Pancreas (tissue), 10 donors: ENCODE measurements around the gene ZNF462. TPM values are rescaled to one million over a fixed set of nuclear protein-coding genes. Genes with fewer than 3 reads are reported as not detected.
"Not testable (repeated sequence)": the region's sequence is repeated elsewhere in the genome, so short reads cannot be mapped to it uniquely, and the experiment has no call there.

ENCODE experiments used
- ATAC-seq, 4 donors: fragments of 200-7000 bp; cut with Tn5 transposase; one replicate each; pipeline versions ENCODE4 v1.8.0 to v1.9.1; 2020; ENCODE audit warnings: mild to moderate bottlenecking in 4 of 4, moderate library complexity in 4 of 4
- DNase-seq, 6 donors: peaks; one replicate each; pipeline ENCODE4 v3.0.0-alpha.2; 2020
- FAIRE-seq: peaks from 2 replicates; lab custom pipeline; 2012; peaks lifted over from hg19 to GRCh38; lab: Jason Lieb, UNC
- H3K27ac ChIP-seq, 4 donors: fragments of 200-600 bp; sonication (generic); 1 replicate in 3 of 4; 2 replicates in 1 of 4; pipeline versions ENCODE4 v1.5.0 to v1.8.0; 2020
- H3K27me3 ChIP-seq, 4 donors: fragments of 200-600 bp; one replicate each; pipeline ENCODE4 v1.8.0; 2021
- H3K36me3 ChIP-seq, 3 donors: fragments of 200-600 bp; sonication (generic) in 1 of 3; one replicate each; pipeline versions ENCODE4 v1.5.0 to v1.8.0; 2020 to 2021
- H3K4me1 ChIP-seq, 3 donors: fragments of 200-600 bp; one replicate each; pipeline ENCODE4 v1.8.0; 2021
- H3K4me3 ChIP-seq, 4 donors: fragments of 200-600 bp; sonication (generic) in 2 of 4; one replicate each; pipeline versions ENCODE4 v1.5.0 to v1.8.0; 2020 to 2021
- H3K9me3 ChIP-seq, 4 donors: fragments of 200-600 bp; one replicate each; pipeline ENCODE4 v1.8.0; 2021
- CTCF ChIP-seq, 4 donors: fragments of 200-600 bp; sonication (generic) in 3 of 4; IDR thresholded peaks; one replicate each; pipeline versions ENCODE4 v1.5.0 to v1.8.0; 2021; ENCODE audit warnings: antibody characterized with exemption in 4 of 4
- WGBS, 2 donors: extraction: QIAGEN DNeasy Blood & Tissue Kit; methylation state at CpG; one replicate each; pipeline ENCODE4 v1.1.7; 2013; 5-methylcytosine and 5-hydroxymethylcytosine counted together
- intact Hi-C, 3 donors: fragments of 100-400 bp; cut with DNase I; formaldehyde crosslinking; loops; one replicate each; pipeline versions ENCODE4 v1.11.1 to v1.14.2; 2022
- polyA plus RNA-seq, 2 donors: library from polyadenylated mRNA; stranded (reverse); fragments of 200-250 nt; gene quantifications; one replicate each; pipeline ENCODE4 v1.2.3, GENCODE V29; 2013
- total RNA-seq, 6 donors: library from RNA; stranded (reverse); fragmentation: NEBNext Ultra II Directional in 4 of 6; extraction: Animal tissue kit (Norgen Biotek cat#: 25700) in 4 of 6; gene quantifications; one replicate each; pipeline versions ENCODE4 v1.2.1 to v1.2.4, GENCODE V29; 2021 to 2023
- donor health status: healthy with polysubstance abuse.
- donor health status: DM: no; HTN: no; CAD: no; lungs with moderate emphysema.
- donor health status: DM: no; HTN: no; CAD: no.
- donor health status: control.
- donor health status: control.
- donor health status: Bipolar disorder and iron deficiency.
- donor health status: DM: yes; HTN: yes; CAD: no.
- donor health status: DM: no; HTN: no; CAD: no.
- donor health status: DM: no; HTN: no; CAD: no.
- donor health status: DM: yes; HTN: yes; CAD: no.

Gene ZNF462
- total and polyA plus RNA-seq, 8 donors = 1.6 to 12.6 (median 3.7) TPM

DNA sequence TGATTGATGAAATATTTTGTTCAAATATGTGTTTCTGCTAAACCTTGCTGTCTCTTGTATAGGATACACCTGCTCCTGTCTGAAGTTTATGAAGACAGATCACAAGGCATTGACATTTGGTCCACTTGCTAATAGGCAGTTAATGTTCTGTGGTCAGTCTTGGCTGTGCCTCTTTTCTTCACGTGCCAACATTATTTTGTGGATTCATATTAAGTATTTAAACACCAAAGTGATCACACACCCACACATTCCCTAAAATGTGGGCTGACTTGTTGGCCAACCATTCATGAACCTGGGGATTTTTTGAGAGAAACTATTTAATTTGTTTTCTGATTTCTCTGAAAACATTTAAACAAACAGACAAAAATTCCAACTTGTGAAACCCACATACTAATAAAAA is 33.7 kb downstream of the ZNF462 start:
- no peak for DNase-seq
- no peak overlapping the region for H3K27ac ChIP-seq
- no peaks in the 10 kb centered on the region for H3K9me3 ChIP-seq
- H3K27me3 ChIP-seq = no peaks in the 10 kb centered on the region
- 38 to 58% methylated on average over 1 of the region's 1 CpG for WGBS, 2 donors
- H3K4me1 ChIP-seq = peaks cover 0 to 3% (median 0%) of the 10 kb centered on the region in 3 donors
- no peak for ATAC-seq
- no peak for TF ChIP-seq CTCF (IDR thresholded peaks at IDR 0.05)
- no peak overlapping the region for H3K4me3 ChIP-seq
- FAIRE-seq = no peak
- H3K36me3 ChIP-seq = no peaks in the 10 kb centered on the region
- intact Hi-C loops = no loop called here

- ATAC-seq (no peak), DNase-seq (no peak), FAIRE-seq (no peak)
- WGBS, 2 donors = 36 to 46% methylated on average over 1 of the region's 1 CpG
- Histone ChIP-seq H3K4me3 (no peak overlapping the region), H3K27ac (no peak overlapping the region), H3K4me1 (peaks cover 0 to 3% (median 0%) of the 10 kb centered on the region in 3 donors), H3K36me3 (no peaks in the 10 kb centered on the region), H3K9me3 (no peaks in the 10 kb centered on the region), H3K27me3 (no peaks in the 10 kb centered on the region)
- intact Hi-C loops = no loop called here
- no peak for TF ChIP-seq CTCF (IDR thresholded peaks at IDR 0.05)
Measured at GRCh38 chr9:106897236-106897635, 34.3 kb downstream of the ZNF462 start.

GRCh38 chr9:106897751-106898150 is 34.8 kb downstream of the ZNF462 start:
- Histone ChIP-seq H3K4me1 (peaks cover 0 to 3% (median 0%) of the 10 kb centered on the region in 3 donors), H3K9me3 (no peaks in the 10 kb centered on the region), H3K4me3 (no peak overlapping the region), H3K27ac (no peak overlapping the region), H3K27me3 (no peaks in the 10 kb centered on the region), H3K36me3 (no peaks in the 10 kb centered on the region)
- DNase-seq (no peak), ATAC-seq (no peak), FAIRE-seq (no peak)
- 82 to 97% methylated on average over 3 of the region's 3 CpGs for WGBS, 2 donors
- intact Hi-C loops = no loop called here
- TF ChIP-seq CTCF (IDR thresholded peaks at IDR 0.05) = no peak

DNA sequence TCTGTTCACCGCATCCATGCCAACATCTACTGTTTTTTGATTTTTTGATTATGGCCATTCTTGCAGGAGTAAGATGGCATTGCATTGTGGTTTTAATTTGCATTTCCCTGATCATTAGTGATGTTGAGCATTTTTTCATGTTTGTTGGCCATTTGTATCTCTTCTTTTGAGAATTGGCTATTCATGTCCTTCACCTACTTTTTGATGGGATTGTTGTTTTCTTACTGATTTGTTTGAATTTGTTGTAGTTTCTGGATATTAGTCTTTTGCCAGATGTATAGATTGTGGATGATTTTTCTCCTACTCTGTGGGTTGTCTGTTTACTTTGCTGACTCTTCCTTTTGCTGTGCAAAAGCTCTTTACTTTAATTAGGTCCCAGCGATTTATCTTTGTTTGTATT is 37.6 kb downstream of the ZNF462 start:
- H3K36me3 ChIP-seq, DNase-seq, H3K9me3 ChIP-seq, H3K4me1 ChIP-seq, intact Hi-C loops, FAIRE-seq, ATAC-seq, H3K27me3 ChIP-seq, H3K4me3 ChIP-seq, H3K27ac ChIP-seq: not testable (repeated sequence)
- WGBS, 2 donors = 88 to 91% methylated on average over 2 of the region's 2 CpGs

DNA sequence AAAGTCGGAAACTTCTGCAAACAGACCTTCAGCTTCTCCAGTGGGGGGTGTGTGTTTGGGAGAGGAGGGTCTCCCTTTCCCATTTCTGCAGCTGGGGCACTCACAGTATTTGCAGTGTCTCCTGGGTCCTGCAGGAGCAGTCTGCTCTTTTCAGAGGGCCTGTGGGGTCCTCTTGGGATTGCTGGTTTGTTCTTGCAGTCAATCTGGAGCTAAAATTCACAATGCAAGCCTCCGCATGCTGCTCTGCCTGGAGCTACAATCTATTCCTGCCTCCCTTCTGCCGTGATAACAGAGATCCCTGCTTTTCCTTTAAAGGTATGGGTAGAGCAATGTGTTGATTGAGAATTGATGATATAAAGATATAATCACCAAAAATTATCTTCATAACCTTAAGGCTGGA is 43.2 kb downstream of the ZNF462 start:
- Histone ChIP-seq H3K36me3 (no peaks in the 10 kb centered on the region), H3K9me3 (no peaks in the 10 kb centered on the region), H3K4me3 (no peak overlapping the region), H3K27me3 (no peaks in the 10 kb centered on the region), H3K4me1 (no peaks in the 10 kb centered on the region), H3K27ac (no peak overlapping the region)
- DNase-seq (no peak), ATAC-seq (no peak), FAIRE-seq (no peak)
- 86 to 88% methylated on average over 3 of the region's 3 CpGs for WGBS, 2 donors
- intact Hi-C loops = no loop called here
- no peak for TF ChIP-seq CTCF (IDR thresholded peaks at IDR 0.05)
